OCI-LY7 (cell line): ENCODE results near the gene LRP1B.

ENCODE experiments used
- EZH2phosphoT487 ChIP-seq: fragments of 200-600 bp; sonication (generic); IDR thresholded peaks from 2 replicates; pipeline ENCODE4 v1.6.1; 2018; ENCODE audit warnings: low read depth, borderline replicate concordance, mild to moderate bottlenecking, mixed run types, antibody characterized with exemption, low read length, moderate library complexity, mixed read lengths
- TF ChIP-seq, protein P1 (sequence below): fragments of 200-600 bp; sonication (generic); conservative IDR thresholded peaks from 2 replicates; pipeline ENCODE4 v1.5.1; 2014; ENCODE audit warnings: mild to moderate bottlenecking, antibody characterized with exemption, low read length, moderate library complexity, mixed read lengths

DNA sequence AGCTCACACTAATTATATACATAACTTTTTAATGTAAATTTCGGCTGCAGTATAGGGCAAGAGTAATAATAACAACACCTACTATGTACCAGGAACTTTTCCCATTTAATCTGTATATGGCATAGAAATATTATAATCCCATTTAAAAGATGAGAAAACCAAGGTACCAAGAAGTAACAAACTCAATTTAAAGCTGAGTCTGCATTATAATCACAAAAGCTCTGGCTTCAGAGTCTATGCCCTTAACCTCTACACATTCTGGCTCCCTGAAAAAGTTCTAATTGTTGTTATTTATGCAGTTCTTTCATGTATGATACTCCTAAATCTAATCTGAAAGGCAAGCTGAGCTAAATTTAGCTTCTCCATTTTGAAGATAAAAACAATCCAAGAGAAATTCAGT lies 1675.5 kb downstream of the LRP1B start:
- TF ChIP-seq, protein P1, sequence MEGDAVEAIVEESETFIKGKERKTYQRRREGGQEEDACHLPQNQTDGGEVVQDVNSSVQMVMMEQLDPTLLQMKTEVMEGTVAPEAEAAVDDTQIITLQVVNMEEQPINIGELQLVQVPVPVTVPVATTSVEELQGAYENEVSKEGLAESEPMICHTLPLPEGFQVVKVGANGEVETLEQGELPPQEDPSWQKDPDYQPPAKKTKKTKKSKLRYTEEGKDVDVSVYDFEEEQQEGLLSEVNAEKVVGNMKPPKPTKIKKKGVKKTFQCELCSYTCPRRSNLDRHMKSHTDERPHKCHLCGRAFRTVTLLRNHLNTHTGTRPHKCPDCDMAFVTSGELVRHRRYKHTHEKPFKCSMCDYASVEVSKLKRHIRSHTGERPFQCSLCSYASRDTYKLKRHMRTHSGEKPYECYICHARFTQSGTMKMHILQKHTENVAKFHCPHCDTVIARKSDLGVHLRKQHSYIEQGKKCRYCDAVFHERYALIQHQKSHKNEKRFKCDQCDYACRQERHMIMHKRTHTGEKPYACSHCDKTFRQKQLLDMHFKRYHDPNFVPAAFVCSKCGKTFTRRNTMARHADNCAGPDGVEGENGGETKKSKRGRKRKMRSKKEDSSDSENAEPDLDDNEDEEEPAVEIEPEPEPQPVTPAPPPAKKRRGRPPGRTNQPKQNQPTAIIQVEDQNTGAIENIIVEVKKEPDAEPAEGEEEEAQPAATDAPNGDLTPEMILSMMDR: no peak
- TF ChIP-seq EZH2phosphoT487: no peak
